Activated CD4-positive, alpha-beta T cell treated with anti-CD3 and anti-CD28 coated beads, Interleukin-2, amount 50 U/mL, for 1 hour (primary cell): ENCODE measurements around the gene TUFM.
"Not testable (repeated sequence)": the region's sequence is repeated elsewhere in the genome, so short reads cannot be mapped to it uniquely, and the experiment has no call there.

Experiments used
- DNase-seq: peaks from one replicate; pipeline ENCODE4 v3.0.0-alpha.2; 2020

The TUFM gene

DNA sequence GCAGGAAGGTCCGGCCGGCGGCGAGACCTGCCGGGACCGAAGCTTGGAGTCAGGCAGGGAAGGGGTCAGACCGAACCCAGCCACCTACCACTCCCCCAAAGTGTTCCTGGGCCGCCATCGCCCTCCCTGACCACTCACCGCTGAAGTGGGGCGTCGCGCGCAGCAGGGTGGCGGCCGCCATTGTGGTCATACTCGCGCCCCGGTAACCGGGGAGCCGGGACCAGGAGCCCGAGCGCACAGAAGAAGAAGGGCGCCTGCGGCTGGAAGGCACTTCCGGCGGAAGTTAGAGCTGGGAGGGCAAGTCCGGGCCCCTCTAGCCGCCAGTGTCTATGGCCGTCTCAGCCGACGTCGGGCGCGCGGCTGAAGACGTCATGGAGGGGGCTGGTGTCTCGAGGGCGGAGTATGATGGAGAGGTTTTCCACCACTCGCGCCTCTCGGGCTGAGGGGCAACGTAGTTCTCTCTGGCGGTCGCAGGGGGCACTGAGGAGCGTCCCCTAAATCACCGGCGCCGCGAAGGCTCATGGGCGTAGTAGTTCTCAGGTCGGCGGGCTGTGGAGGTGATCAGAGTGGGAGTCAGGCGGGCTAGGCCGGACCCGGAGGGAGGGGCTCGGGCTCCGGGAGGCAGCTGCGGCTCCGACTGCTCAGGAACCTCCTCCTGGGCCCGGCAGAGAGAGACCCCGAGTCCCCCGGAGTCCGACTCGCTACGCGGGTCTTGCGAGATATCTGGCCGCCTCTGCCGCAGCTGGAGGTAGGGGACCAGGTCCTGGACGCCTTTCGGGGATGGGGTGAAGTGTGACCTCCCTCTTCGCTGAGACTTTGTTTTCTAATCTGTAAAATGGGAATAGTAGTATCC, at the start of gene TUFM:
TUFM (minus strand) TSS at position 269 of the 853 bp plus-strand sequence; CDS start at position 190, 79 bp downstream.
- peak; percentile 97 for DNase-seq

- DNase-seq = no peak
Measured at GRCh38 chr16:28895609-28896008, 49.5 kb upstream of the TUFM start.

- no peak for DNase-seq
Measured at GRCh38 chr16:28893291-28893690, 47.1 kb upstream of the TUFM start.

DNA sequence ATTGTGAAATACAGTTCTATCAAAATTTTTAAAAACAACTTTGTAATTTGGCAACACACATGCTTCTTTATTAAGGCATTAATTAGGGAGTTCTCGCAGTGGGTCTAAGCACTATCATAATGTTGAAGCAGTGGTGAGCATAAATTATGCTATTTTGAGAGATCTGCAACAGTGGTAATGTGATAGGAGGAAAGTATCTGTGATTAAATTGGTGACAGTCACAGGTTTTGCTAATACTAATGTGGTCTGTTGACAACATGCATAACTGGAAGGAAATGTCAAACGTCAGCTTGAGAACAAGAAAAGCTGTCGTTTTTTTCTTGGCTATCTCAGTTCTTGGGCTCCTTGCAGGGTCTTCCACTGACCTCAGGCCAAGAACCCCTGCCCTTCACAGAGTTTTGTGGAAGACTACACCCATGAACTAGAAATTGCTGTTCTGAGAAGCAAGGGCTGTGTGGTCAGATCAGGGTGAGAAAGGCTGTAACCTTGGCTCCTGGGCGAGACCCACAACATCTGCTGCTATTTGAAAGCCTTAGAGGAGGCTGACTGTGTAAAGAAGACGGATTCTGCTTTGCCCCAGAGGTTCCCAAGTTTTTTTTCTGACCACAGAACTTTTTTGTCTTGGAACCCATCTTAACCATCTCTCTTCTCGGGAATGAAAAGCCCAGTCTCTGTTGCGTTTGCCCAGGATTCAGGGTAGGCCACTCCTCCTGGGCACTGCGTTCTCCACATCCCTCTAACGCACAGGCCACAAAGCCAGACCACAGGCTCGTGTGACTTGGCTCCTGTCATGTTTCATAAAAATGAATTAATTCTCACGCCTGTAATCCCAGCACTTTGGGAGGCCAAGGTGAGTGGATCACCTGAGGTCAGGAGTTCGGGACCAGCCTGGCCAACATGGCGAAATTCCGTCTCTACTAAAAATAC, 46.1 kb upstream of the TUFM start:
- no peak for DNase-seq

DNA sequence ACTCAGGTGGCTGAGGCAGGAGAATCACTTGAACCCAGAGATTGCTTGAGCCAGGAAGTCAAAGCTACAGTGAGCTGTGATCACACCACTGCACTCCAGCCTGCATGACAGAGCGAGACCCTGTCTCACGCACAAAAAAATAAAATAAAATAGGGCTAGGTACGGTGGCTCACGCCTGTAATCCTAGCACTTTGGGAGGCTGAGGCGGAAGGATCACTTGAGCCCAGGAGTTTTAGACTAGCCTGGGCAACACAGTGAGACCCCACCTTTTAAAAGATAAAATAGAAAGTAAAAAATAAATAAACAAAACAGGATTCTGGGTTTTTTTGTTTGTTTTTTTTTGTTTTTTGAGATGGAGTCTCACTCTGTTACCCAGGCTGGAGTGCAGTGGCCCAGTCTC, 44.2 kb upstream of the TUFM start:
- not testable (repeated sequence) for DNase-seq

- DNase-seq = no peak
Measured at GRCh38 chr16:28886945-28887344, 40.8 kb upstream of the TUFM start.

DNA sequence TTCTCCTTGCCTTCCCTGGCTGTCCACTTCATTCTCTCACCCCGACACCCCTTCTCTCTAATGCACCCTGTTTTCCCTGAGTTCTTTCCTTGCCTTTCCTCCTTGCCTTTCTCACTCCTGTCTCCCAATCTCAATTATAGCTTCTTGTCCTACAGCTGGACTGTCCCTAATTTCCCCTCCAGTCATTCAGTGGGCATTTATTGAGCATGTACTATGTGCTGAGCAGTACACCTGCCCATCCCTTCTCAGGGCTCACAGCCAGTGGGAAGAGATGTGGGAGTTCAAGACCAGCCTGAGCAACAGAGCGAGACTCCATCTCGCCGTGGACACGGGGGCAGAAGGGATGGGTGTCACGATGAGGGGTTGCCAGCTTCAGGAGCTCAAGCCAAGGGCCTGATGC, 37.9 kb upstream of the TUFM start:
- DNase-seq = no peak

DNA sequence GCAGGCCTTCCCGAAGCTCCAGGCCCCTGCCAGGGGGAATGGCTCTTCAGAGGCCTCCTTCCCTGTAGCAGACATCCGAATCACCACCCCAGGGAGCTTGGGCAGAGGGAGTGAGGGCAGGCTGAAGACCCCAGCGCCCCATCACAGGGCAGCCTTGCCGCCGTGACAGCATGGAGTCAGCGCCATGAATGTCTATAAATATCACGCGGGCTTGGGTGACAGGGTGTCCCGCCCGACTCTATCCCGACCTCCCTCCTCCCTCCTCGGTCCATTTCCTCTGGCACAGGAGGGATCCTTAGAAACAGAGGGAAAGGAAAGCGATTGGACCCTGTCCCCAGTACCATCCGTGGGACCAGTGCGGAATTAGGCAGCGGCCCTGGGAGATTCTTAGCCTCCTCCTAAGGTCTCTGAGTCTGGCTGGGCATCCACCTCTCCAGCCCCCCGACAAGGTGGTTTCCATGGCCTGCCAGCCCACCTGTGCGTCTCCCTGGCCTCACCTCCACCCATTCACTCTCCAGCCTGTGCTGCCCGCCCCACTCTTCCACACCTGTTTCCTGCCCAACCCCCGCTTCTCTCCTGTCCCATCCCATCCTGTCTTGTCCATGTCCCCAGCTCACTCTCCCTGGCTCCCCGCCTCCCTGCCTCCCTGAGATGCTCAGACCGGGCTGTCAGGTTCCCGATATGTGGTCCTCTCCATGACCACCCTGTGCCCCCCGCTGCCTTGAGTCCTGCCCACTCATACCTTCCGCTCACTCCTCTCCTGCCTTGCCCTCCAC, 37.3 kb upstream of the TUFM start:
- no peak for DNase-seq

DNA sequence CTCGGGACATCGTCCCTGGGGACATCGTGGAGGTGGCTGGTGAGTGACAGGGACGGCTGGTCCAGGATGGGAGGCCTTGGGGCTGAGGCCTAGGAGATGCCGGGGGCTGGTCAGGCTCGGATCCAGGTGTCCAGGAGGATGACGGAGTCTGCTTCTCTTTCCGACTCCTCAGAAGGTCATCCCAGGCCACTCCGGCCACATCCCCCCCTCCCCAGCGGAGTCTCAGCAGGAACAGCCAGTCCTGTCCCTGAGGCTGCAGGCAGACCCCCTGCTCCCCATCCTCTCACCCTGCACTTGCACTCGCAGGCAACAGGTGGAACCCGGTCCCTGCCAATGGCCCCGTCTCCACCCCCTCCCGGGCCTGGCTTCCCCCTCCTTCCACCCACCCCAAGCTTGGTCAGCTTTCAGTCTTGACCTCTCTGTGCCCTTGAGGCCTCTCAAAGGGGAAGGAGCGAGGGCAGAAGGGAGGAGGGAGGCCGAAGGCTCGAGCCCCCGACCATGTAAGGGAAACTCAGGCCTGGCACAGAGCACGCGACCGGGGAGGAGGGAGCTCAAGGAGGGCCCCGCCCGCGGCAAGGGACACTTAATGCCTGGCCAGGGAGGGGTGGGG, 36.5 kb upstream of the TUFM start:
- DNase-seq = no peak

GRCh38 chr16:28881565-28881964, 35.4 kb upstream of the TUFM start:
- DNase-seq = not testable (repeated sequence)

DNA sequence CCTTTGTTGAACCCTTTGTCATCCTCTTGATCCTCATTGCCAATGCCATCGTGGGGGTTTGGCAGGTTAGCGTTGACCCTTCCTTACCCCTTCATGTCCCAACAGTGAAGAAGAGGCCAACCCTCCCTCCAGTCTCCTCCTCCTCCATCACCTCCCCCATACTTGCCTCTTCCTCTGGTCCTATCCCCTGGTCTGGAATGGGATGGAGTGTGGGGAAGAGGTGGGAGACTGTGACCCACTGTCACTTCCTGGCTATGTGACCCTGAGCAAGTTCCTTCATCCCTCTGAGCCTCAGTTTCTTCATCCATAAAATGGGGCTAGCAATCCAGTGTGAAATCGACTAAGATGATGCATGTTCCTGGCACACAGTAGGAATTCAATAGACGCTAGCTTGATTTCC, 34.8 kb upstream of the TUFM start:
- DNase-seq = no peak

DNA sequence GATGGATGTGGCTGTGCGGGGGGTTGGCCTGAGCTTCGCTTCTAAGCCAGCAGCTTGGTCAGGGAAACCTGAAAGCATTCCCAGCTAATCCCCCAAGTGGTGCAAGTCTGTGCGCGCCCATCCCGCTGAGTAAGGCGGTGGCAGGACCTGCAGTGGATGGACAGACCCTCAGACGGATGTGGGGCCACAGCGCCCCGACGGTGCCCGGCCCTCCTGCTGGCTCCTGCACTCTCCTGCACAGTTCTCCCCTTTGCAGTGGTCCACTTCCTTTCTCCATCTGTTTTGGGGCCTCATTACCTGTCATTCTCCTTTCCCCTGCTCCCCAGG, 34.4 kb upstream of the TUFM start:
- DNase-seq = no peak

DNA sequence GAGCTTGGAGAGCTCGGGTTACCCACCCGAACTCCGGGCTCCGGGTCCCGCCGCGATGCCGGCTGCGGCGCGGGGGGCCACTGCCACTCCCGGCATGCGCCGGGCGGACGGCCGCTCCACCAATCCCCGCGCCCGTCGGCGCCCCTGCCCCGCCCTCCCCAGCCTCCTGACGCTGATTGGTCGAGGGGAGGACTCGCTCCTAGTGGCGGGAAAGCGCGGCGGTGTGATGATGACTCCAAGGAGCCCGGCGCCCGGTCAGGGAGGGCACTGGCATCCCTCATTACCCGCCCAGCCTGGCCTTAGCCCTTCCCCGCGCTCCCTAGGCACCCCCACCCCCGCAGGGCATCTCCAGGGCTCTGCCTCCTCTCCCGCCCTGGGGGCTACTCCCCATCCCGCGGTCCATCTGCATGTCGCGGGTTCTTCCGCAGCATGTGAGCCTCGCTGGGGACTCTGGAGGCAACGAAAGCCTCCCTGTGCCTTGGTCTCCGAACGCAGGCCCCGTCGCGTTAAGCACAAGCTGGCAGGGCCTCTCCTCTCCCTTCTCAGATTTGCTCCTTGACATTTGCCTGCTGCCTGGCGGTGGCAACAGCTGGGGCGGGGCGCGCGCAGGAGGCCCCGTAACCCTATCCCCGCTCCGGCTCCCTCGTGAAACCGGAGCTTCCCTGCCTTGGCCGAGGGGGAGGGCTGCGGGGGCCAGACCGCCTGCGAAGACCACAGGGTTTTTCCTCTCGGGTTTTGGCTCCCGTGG, 33.9 kb upstream of the TUFM start:
- DNase-seq = peak; percentile 88

GRCh38 chr16:28879261-28879840, 33.2 kb upstream of the TUFM start:
- no peak for DNase-seq

GRCh38 chr16:28878083-28878926, 32.2 kb upstream of the TUFM start, which contains the start of gene ATP2A1:
Gene ATP2A1 (plus strand): TSS chr16:28878488. CDS start chr16:28878672, 184 bp downstream.
- no peak for DNase-seq

GRCh38 chr16:28877655-28878000, 31.5 kb upstream of the TUFM start:
- no peak for DNase-seq

GRCh38 chr16:28876973-28877654, 31.0 kb upstream of the TUFM start:
- no peak for DNase-seq

DNA sequence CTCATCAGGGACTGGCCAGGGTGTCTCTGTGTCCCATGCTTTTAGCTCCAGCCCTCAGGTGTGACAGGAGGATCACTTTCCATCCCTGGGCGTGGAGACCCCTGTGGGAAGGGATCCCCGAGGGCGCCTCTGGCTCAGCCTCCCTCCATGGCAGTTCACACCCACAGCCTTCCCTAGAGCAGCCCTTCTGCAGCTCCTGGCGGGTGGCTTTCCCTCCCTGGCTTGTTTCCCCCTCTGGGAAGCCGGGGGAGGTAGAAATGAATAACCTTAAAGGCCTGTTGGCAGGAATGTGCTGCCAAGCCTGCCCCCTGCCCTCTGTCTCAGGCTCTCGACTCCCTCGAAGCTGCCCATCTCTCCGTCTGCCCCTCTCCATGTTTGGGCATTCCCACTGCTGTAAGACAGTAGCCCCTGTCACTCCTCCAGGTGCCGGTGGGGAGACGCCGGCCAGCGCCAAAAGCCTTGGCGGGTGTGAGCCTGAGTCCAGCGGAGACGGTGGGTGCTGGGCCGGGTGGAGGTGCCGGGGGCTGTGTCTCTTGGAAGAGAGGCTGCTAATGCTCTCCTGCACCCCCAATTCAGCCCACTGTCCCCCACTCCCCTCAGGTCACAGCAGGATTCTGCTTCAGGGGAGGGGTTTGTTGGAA, 30.0 kb upstream of the TUFM start:
- no peak for DNase-seq
